GDM1 (cell line): Measurements from ENCODE around the gene DOHH.
A peak's percentile ranks its signal among the peaks of the same experiment; 100 is the strongest.
"Not testable (repeated sequence)": the region's sequence is repeated elsewhere in the genome, so short reads cannot be mapped to it uniquely, and the experiment has no call there.

ENCODE experiments used
- DNase-seq: peaks from one replicate; lab custom pipeline; 2025; lab: John Stamatoyannopoulos, UW

Gene DOHH

DNA sequence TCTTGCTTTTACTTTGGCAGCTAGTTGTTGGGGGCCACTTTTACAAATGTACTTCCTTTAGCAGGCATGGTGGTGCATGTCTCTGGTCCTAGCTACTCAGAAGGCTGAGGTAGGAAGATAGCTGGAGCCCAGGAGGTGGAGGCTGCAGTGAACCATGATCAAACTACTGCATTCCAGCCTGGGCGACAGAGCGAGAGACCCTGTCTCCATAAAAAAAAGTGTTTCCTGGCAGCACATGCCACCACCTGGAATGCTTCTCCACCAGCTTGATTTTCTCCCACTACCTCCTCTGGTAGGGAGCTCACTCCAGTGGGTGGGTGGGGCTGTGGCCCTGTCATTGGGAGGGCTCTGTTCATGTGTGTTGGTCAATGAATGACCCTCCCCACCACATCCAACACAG, 18.2 kb upstream of the DOHH start:
- no peak for DNase-seq

DNA sequence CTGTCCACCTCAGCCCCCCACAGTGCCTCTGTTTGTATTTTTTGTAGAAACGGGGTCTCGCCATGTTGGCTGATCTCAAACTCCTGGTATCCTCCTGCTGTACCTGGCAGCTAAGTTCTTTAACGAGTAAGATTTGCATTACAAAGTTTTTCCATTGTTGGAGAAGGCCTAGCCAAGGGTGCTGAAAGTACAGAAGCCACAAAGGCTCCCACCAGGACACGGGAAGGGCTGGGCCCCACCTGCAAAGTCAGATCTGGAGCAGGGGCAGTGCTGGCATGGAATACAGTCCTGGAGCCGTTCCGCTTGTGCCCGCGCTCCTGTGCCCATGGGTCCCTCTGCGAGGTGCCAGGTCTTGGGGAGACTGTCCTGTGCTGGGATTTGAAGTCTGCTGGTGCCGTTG, 17.8 kb upstream of the DOHH start:
- DNase-seq = no peak

DNA sequence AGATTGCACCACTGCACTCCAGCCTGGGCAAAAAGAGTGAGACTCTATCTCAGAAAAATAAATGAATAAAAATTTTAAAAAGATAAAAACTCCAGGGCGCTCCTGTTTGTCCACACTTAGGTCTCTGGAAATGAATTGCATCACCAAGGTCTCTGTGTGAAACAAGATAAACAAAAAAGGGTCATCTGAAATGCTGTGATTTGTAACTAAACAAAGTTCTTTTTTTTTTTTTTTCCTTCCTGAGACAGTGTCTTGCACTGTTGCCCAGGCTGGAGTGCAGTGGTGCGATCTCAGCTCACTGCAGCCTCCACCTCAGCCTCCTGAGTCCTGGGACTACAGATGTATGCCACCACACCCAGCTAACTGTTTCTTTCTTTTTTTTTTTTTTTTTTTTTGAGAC, 17.2 kb upstream of the DOHH start:
- DNase-seq = no peak

DNA sequence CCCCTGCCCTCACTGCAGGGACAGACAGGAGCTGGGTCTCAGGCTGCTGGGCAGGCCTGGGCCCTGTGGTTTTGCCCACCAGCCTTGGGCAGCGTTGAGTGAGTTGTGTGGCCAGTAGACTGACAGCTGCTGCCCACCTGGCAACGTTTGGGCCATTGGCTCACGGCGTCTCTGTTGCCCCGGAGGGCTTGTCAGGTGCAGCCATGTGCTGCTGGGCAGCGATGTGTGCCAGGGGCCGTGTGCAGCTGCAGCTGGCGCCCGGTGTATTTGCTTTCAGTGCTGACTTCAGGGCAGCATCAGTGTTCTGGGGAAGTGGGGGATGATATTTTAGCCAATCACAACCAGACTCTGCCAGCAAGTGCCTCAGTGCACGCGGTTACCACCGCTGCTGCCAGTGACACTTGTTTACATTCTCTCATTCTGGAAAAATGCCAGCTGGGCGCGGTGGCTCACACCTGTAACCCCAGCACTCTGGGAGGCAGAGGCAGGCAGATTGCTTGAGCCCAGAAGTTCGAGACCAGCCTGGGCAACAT, 16.3 kb upstream of the DOHH start:
- no peak for DNase-seq

DNA sequence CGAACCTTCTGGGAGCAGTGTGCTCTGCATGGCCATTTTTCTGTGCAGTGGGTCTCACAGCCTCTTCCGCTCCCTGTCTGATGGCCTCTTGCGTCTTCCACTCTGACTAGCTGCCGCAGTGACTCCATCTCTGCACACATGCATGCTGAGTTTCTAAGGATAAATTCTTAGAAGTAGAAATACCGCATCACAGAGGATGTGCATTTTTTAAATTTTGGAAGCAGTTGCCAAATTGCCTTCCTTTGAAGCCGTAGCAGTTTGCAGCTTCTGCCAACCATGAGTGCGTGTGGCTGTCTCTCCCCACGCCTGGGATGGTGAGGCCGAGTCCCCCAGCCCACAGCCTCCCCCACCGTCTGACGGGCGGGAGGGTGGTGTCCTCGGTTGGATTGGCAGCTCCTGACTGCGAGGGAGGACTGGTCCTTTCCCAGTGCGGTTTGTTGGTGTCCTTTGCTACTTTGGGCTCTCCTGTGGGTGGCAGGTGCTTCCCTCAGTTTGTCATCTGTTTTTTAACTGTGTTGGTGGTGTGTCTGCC, 15.5 kb upstream of the DOHH start:
- no peak for DNase-seq

DNA sequence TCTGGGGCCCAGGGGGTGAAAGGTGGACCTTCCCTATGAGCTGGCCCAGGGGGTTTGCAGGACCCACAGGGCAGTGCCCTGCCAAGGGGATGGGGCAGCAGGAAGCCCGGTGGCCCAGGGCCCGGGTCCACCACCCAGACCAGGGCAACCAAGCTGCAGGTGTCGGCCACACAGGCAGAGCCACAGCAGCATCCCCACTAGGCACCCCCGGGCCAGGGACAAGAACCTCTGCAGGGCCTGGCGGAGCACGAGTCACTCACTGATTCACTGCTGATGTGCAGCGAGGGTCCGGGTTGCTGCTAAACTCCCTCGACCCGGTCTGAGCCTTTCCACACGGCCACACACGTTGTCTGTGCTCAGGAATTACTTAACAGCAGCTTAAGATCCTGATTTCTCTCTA, 14.5 kb upstream of the DOHH start:
- DNase-seq = no peak

DNA sequence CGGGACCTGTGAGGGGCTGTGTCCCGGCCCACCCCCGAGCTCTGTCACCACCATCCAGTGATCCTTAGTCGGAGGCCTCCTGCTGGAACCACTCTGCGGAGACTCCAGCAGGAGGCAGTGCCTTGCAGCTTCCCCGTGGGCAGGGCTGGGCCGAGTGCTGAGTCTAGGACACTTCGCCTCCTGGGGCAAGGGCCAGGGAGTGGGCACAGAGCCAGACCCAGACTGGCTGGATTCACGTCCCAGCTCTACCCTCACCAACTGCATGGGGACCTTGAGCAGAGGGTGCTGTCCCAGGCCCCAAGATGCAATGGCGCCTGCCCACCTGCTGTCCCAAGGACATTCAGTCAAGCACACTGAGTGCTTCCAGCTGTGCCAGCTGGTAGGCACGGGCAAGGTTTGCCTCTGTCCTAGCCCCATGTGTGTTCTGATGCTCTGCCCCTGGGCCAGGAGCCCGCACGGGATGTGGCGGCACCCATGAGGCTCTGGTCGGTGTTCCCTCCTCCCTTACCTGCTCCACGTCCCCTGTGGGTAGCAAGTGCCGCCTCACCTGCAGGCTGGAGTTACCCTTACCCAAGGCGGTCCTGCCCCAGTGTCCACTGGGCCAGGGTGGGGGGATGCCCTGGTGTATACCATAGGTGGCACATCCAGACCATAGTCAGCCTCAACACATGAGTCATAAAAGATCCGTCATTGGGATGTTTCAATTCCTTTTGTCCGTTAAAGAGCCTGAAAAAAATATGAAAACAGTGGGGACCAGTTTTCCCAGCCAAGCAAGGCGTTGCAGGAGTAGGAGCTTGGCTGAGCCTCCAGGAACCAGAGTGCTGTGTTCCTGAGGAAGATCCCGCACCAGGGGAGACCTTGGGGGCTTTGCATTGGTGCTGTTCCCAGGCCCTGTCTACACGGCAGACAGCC, 13.0 kb upstream of the DOHH start:
- no peak for DNase-seq

DNA sequence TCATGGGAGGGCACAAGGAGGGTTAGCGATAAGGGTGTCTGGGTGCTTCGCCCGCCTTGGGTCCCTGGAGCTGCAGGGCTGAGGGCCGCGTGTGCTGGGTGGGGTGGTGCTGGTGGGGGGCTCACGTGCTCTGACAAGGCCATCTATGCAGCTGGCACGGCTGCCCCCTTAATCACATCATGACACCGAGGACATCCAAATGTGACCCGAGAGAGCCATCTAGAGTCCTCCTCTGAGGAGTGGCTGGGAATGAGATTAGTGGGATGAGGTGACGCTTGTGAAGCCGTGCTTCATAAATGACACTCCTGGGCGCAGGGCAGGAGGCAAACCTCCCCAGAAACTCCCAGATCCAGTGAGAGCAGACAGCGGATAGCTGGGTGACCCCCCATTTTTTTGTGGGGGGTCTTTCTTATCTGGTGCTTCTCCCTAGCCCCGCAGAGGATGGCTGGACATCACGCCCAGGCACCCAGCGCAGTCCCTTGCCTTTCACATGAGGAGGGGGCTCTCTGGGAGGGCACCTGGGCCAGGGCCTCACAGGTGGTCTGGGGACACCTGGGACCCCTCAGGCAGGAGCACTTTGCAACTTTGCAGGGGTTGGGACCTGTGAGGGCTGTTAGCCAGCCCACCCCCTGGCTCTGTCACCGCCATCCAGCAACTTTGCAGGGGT, 12.2 kb upstream of the DOHH start:
- DNase-seq = no peak

DNA sequence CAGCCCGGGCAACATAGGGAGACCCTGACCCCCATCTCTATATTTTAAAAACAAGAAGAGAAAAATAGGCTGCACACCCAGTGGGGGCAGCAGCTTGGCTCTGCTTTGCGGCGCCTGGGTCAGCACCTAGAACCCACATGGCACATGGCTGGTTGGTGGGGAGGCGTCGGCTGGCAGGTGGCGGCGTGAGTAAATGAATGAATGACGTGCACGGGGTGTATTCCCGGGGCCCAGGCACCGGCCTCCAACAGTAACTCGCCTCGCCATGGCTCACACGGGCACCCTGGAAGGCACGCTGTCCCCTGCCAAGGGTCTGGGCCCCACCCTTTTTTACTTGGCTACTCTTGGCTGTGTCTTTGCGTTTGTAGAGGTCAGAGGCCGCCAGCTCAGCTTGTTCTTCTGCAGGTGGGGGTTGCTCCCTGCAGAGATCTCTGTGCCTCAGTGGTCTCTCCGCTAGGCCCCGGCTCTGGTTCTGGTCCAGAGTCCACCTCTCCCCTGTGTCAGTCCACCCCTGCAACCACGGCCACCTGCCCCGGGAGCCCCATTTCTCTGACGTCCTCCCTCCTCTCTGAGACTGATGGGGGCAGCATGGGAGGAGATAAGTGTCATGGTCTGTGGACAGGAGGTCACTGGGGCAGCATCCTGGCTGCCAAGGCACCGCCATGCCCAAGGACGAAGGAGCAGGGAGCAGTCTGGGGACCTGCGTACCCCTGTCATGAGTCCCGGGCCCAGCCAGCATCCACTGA, 11.2 kb upstream of the DOHH start:
- DNase-seq = no peak

DNA sequence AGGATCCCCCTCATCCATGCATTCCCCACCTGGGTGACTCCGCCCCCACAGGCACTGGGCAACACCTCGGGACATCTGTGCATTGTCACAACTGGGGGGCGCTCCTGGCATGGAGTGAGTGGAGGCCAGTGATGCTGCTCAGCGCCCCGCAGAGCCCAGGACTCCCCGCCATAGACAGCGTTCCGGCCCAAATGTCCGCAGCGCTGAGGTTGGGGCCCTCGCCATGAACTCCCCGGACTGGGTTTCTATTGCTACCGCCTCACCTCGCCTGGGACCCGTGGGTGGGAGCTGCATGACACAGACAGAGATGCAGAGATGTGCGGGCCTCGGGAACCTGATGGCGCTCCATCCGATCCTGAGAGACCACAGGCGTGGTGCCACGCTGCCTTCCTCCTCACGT, 10.3 kb upstream of the DOHH start:
- DNase-seq = no peak

DNA sequence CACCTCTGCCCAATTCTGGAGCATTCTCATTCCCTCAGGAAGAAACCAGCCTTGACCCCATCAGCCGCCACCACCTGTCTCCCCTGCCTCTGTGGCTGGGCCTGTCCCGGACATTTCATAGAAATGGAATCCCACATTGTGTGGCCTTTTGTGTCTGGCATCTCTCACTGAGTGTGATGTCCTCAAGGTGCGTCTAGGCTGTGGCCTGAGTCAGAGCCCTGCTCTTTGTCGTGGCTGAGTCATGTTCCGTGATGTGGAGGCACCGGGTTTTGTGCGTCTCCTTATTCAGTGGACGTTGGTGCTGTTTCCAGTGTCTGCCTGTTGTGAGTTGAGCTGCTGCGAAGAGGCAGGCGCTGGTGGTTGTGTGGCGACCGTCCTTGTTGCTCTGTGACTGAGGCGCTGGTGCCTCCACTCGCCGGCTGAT, 9.1 kb upstream of the DOHH start:
- DNase-seq = no peak

DNA sequence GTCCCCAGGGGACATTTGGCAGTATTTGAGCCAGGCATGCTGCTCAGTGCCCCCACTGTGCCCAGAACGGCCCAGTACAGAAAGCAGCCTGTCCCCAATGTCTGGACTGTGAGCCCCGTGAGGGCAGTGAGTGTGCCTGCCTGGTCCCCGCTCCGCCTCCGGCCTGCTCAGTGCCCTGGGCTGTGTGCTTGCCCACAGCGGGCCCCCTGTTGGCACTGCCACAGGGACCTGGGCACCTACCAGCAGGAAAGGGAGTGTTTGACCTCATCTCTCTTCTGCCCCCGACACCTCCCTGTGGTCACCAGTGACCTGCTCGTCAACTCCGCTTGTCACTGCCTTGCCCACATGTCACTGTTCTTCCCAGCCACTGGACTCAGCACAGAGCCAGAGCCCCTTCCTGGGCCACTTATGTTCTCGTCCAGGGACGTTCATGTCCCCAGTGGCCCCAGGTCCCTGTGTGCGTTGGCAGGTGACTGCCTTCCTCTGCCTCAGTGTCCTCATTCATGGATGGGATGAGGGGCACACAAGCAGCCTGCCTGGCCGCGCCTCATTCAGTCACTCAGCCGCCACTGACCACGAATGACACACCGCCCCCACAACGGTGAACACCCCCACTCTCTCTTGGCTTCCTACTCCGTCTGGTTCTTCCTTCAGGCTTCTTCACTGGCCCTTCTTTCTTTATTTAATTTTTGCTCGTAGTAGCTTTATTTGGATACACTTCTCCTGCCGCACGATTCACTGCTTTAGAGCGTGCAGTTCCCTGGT, 8.5 kb upstream of the DOHH start:
- DNase-seq = no peak

DNA sequence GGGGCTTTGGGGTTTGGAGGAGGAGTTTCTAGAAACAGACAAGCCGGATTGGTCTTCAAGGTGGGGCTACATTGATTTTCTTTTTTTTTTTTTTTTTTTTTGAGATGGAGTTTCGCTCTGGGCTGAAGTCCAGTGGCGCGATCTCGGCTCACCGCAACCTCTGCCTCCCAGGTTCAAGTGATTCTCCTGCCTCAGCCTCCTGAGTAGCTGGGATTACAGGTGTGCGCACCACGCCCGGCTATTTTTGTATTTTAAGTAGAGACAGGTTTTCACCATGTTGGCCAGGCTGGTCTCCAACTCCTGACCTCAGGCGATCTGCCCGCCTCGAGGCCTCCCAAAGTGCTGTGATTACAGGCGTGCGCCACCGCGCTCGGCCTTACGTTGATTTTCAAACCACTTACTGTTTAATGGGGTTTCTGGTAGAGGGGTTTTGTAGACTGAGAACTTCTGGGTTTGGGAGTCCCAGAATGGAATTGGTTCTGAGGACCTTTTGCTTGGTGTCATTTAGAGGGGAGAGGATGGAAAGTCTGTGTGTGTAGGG, 7.7 kb upstream of the DOHH start:
- not testable (repeated sequence) for DNase-seq

DNA sequence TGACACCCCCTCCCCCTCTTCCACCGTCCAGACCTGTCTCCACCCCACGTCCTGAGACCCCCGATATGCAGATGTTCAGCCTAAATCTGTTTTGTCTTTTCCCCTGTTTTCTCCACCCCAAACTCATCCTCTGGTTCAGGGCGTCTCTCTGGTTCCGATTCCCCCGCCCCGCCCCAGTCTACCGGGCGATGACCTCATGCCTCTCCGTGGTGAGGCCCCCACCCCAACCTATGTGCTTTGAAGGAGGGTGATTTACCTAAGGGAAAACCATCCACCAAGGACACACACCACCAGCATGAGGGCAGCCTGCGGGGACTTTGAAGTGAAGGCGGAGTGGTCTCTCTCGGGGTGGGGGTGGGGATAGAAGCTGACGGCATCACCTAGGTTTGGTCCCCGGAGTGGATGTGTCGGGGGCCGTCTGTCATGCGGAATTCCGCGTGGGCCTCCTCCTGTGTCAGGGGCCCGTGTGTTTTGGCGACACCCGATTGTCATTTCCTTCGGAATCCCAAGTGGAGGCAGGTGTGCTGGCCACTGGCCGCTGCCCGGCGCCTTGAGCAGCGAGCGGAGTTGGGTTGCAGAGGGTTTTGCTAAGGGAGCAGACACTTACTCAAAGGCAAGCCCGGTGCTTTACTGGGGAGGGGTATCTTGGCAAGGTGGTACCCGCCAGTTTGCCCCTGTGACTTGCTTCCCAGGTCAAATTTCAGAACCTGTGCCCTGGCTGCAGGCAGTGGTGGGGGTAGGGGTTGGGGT, 7.1 kb upstream of the DOHH start:
- no peak for DNase-seq

DNA sequence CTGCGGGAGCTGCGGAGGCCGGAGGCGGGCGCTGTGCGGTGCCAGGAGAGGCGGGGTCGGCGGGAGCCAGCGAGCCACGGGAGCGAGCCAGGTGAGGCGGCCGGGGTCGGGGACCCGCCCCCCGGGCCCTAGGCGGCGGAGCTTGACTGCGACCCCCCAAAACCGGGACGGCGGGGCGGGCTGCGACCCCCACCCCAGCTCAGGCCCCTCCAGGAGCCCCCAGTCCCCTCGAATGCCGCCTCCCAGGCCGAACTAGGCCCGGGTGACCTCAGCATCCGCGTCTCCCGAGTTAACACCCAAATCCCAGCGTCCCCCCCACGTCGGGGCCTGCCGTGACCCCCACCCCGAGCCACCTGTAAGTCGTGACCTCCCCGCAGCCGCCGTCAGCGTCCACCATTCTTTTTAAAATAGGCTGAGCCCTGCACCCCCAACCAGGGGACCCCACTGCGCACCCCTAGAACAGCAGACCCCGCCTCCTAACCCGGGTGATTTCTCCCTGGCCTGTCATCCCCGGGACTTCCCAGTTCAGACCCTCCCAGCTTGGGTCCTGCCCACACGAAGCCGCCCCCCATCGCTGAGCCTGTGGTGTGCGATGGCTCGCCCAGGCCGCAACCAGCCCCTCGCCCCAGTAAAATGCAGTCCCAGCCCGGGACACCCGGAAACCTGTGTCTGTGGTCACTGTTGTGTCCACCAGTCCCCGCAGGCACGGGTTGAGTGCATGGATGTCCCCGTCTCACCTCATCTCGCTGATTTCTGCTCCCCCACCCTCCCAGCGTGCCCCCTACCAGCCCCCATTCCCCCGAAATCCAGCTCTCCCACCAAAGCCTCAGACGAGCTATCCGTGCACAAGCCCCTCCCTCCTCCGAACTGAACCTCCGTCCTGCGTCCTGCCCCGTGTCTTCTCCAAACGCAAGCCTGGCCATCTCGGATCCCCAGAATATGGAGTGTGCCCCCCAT, 6.2 kb upstream of the DOHH start:
- no peak for DNase-seq

DNA sequence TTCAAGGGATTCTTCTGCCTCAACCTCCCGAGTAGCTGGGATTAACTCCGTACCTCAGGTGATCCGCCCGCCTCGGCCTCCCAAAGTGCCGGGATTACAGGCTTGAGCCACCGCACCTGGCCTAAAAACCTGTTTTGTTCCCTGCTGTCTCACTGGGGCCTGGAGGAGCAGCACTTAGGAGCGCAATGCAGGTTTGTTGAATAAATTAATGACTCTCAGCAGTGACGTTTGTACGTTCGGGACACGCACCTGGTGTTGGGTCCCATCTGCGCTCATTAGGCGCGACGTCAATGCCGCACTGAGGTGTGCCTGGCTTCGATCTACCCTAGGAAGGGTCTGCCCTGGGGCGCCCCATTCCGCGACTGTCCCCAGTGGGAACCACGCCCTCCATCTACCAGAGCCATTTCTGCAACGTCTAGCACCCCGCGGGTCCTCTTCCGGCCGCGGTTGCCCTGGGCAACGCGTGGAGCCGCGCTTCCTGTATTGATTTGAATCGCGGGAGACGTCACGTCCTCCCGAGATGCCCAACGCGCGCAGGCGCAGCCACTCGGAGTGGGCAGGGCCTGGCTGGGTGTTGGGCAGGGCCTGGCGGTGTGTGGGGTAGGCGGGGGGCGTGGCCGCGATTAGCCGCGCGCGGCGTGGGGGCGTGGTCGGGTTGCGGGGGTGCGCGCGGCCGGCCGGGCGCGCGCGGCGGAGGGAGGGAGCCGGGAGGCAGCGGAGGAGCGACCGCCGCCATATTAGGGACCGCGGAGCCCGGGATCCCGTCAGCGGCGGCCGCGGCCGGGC, 5.3 kb upstream of the DOHH start, which contains the start of gene FZR1:
FZR1 (plus strand) TSS at position 714 of the 786 bp plus-strand sequence. CDS start 16,679 bp downstream, outside the sequence.
- DNase-seq = peak; percentile 98

DNA sequence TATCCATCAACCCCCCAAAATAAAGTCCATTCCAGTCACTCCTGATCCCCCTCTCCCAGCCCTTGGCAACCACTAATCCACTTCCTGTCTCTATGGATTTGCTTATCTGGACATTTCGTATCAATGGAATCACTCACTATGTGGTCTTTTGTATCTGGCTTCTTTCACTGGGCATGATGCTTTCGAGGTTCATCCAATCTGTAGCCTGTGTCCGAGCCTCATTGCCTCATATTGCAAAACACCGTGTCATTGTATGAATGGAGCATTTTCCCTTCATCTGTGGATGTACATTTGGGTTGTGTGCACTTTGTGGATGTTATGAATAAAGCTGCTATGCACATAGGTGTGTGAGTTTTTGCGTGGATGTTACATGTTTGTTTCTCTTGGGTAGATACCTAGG, 4.3 kb upstream of the DOHH start:
- no peak for DNase-seq

DNA sequence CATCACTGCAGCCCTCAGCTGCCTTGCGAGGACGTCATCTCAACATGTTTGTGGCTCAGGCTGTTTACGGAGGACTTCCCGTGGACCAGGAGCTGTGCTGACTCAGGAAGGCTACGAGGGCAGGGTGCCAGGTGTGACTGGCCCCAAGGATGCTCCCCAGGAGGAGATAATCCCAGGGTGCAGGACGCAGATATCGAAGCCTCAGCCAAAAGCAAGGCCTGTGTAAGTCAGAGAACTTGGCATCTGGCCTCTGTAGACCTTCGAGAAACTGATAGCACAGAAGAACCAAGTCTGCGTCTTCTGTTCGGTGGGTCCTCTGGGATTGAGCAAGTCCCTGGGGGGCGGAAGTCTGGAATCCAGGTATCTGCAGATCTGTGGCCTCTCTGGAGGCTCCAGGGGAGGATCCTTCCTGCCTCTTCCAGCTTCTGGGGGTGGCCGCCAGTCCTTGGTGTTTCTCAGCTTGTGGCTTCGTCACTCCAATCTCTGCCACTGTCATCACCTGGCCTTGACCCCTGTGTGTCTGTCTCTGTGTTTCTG, 2.6 kb upstream of the DOHH start:
- DNase-seq = no peak
